ENCODE data around the gene CARMIL3.

CARMIL3 gene

DNA sequence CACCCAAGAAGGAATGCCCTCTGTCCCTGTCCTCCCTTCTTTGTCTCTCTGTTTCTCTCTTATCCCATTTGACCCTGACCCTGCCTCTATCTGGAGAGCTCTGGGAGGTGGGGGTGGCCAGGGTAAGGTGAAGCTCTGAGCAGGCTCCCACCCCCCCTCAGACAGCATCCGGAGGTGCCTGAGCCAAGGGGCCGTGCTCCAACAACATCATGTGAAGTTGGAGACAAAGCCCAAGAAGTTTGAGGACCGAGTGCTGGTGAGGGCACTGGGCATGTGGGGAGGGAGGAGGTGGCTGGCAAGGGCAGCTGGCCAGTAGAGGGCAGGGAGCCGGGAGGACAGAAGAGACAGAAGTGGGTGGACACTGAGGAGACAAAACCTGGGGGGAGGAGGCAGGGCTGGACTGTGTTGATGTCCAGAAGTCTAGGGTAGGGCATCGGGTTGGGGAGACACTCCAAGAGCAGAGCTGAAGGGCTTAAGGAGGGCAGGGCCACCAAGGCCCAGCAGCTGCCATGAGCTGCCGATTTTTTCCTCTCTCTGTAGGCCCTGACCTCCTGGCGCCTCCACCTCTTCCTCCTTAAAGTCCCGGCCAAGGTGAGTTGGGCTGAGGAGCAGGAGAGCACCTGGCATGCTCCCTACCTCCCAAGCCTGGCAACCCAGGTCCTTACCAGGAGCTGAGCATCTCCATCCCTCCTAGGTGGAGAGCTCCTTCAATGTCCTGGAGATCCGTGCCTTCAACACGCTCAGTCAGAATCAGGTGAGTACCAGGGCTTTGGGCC is 1.9 kb downstream of the CARMIL3 start:
- TF ChIP-seq GATA3 (IDR thresholded peaks at IDR 0.05; ENCODE audit: low read depth, low read length), result no peak
- no peak for TF ChIP-seq GATA2 (IDR thresholded peaks at IDR 0.05; ENCODE audit: low read depth, low read length)

DNA sequence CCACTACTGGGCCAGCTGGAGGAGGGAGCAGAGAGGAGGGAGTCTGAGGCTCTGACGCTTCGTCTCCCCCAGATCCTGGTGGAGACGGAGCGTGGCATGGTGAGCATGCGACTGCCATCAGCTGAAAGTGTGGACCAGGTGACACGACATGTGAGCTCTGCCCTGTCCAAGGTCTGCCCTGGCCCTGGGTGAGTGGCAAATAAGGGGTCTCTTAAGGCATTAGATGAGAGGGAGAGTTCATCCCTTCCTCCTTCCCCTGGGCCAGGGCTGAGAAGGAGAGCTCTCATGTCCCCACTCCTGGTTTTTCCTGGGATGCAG is 2.5 kb downstream of the CARMIL3 start:
- TF ChIP-seq GATA3 (IDR thresholded peaks at IDR 0.05; ENCODE audit: low read depth, low read length) (no peak), GATA2 (IDR thresholded peaks at IDR 0.05; ENCODE audit: low read depth, low read length) (no peak)

DNA sequence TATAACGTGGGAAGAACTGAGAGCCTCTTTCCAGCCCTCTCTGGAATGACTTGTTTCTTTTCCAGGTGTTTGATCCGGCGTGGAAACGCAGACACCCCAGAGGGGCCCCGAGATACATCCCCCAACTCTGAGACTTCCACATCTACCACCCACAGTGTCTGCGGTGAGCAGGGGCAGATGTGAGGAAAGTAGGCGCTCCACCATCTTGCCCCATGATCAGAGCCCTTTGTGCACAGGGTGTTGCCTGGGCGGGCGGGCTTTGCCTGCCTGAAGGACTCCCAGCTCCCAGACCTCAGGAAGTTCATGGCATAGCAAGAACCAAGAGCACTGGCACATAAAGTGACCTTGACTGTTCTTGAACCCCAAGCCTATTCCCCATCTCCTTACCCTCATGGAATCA is 2.8 kb downstream of the CARMIL3 start:
- TF ChIP-seq GATA3 (IDR thresholded peaks at IDR 0.05; ENCODE audit: low read depth, low read length), result no peak
- TF ChIP-seq GATA2 (IDR thresholded peaks at IDR 0.05; ENCODE audit: low read depth, low read length), result no peak

DNA sequence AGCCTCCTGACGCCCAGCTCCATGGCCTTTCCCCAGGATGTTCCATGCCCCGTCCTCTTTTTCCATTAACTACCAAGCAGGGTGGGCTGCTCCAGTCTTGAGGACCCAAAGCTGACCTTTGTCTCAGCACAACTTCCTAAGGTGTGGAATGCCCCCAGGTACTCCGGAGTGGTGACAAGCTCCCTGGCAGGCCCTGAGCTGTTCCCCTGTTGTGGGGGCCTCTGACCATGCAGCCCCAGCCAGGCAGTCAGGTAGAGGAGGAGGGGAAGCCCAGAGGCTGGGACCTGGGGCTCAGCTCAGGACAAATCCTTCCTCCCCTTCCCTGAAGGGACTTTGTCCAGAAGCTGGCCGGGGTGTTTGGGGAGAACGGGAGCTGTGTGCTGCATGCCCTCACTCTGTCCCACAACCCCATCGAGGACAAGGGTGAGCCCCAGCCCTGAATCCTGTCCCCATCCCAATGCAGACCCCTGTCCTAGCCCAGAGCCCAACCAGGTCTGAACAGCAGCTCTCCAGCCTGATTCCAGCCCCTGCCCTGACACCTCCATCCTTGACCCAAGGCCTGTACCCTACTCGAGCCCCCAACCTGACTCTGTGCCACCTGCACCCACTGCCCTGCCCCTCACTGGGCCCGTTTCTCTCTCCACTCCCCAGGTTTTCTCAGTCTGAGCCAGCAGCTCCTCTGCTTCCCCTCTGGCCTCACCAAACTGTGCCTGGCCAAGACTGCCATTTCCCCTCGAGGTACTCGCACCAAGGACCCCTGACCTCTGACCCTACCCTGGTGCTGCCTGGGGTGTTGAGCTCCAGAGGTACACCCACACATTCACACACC is 4.4 kb downstream of the CARMIL3 start:
- TF ChIP-seq GATA3 (IDR thresholded peaks at IDR 0.05; ENCODE audit: low read depth, low read length) (no peak), GATA2 (IDR thresholded peaks at IDR 0.05; ENCODE audit: low read depth, low read length) (no peak)

DNA sequence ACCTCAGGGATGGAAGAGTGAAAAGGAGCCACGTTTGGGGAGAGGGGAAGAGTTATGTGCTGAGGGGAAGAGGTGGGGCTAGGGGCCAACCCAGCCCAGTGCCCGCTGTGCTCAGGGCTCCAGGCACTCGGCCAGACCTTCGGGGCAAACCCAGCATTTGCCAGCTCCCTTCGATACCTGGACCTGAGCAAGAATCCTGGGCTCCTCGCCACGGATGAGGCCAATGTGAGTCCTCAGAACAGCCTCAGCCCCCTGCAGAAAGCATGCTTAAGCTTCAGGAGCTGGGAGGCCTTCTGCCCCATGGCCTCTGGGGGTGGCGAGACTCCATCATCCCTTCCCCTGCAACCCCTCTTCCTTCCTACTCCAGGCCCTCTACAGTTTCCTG is 5.0 kb downstream of the CARMIL3 start:
- TF ChIP-seq GATA3 (IDR thresholded peaks at IDR 0.05; ENCODE audit: low read depth, low read length) (no peak), GATA2 (IDR thresholded peaks at IDR 0.05; ENCODE audit: low read depth, low read length) (no peak)

DNA sequence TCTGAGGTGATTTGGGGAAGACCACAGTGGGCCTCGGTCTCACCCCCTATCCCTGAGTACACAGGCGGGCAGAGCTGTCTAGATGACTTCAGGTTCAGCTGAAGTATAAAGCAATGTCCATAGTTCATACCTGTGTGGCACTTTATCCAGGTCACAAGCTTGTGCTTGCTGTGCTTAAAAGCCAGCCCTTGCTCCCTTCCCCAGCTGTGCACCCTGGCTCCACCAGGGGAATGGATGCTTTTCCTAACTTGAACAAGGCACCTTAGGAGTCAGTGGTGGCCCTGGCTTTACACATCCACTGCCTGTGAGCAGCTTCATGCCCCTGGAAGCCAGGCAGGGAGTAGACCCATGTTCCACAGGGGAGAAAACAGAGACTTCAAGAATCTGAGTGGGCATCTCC is 5.5 kb downstream of the CARMIL3 start:
- TF ChIP-seq GATA3 (IDR thresholded peaks at IDR 0.05; ENCODE audit: low read depth, low read length) (no peak), GATA2 (IDR thresholded peaks at IDR 0.05; ENCODE audit: low read depth, low read length) (no peak)

DNA sequence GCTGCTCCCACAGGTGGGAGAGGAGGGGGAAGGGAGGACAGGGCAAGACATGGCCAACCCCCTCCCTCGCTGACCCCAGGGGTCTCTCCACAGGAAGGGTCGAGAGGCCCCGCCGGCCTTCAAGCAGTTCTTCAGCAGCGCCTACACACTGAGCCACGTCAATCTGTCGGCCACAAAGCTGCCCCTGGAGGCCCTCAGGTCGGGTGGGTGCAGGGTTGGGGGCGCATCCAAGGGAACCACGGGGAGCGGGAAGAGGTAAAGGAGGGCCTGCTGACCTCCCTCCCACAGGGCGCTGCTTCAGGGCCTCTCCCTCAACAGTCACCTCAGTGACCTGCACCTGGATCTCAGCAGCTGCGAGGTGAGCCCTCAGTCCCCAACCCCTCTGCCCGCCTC is 6.1 kb downstream of the CARMIL3 start:
- no peak for TF ChIP-seq GATA2 (IDR thresholded peaks at IDR 0.05; ENCODE audit: low read depth, low read length)
- TF ChIP-seq GATA3 (IDR thresholded peaks at IDR 0.05; ENCODE audit: low read depth, low read length), result no peak

DNA sequence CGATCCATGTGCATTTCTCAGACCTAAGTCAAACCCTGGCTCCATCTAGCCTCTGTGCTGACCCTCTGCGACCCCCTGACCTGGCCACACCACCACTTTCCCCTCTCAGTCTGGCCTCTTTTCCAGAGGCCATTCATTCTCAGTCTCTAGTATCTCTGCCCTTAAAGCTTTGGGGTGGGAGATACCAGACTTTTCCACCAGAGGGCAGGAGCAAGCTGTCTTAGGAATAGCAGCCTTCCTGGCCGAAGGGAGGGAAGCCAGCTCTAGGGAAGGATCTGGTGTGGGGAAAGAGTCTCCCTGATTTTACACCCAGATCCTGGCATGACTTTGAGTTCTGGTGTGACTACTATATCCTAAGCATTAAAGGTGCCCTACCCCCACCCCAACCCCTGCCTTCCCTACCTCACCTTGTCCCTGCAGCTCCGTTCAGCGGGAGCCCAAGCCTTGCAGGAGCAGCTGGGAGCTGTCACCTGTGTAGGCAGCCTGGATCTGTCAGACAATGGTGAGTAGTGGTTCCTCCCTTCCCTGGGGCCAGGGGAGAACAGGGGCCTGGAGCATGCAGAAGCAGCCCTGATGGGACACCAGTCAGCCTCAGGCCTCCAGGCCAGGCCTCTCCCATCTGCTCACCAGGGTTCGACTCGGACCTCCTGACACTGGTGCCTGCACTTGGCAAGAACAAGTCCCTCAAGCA is 6.6 kb downstream of the CARMIL3 start:
- TF ChIP-seq GATA3 (IDR thresholded peaks at IDR 0.05; ENCODE audit: low read depth, low read length), result no peak
- TF ChIP-seq GATA2 (IDR thresholded peaks at IDR 0.05; ENCODE audit: low read depth, low read length), result no peak

DNA sequence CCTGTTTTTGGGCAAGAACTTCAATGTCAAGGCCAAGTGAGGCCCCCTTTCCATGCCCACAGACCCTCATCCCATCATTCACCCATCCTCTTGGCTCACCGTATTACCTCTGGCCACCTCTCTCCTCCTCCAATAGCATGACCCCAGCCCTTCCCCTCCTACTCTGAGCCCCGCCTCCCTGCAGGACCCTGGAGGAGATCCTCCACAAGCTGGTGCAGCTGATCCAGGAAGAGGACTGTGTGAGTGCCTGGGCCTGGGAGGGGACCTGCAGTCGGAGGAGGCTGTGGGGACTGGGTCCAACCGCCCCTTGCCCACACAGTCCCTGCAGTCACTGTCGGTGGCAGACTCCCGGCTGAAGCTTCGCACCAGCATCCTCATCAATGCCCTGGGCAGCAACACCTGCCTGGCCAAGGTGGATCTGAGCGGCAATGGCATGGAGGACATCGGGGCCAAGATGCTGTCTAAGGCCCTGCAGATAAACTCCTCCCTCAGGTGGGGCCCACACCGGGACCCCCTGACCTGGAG is 7.2 kb downstream of the CARMIL3 start:
- TF ChIP-seq GATA2 (IDR thresholded peaks at IDR 0.05; ENCODE audit: low read depth, low read length) (no peak), GATA3 (IDR thresholded peaks at IDR 0.05; ENCODE audit: low read depth, low read length) (no peak)

DNA sequence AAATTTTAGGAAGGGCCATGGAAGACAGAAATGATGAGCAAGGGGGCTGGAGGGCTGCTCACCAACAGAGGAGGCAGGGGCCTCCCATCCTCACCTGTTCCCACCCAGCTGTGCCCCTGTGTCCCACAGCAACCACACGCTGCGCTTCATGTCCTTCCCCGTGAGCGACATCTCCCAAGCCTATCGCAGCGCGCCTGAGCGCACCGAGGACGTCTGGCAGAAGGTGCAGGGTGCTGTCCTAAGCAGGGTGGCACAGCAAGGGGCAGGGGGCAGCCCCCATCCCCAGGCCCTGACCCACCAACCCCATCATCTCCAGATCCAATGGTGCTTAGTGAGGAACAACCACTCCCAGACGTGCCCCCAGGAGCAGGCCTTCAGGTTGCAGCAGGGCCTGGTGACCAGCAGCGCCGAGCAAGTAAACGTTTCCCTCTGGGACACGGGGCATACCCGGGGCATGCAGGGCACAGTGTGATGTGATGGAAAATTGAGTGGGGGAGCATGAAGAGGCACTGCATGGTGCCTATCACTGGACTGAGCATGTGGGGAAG is 8.1 kb downstream of the CARMIL3 start:
- TF ChIP-seq GATA3 (IDR thresholded peaks at IDR 0.05; ENCODE audit: low read depth, low read length) (no peak), GATA2 (IDR thresholded peaks at IDR 0.05; ENCODE audit: low read depth, low read length) (no peak)

DNA sequence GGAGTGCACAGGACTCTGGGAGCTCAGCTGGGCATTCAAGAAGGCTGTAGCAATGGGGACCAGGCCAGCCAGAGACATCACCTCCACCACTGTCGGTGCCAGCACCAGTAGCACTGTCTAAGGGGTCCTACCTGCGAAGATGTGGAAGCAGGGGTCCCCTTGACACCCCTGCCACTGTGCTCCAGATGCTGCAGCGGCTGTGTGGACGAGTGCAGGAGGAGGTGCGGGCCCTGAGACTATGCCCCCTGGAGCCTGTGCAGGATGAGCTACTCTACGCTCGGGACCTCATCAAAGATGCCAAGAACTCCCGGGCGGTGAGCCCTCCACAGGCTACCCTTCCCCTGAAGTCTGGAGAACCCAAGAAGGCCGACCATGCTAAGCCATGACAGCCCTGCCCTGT is 8.6 kb downstream of the CARMIL3 start:
- TF ChIP-seq GATA3 (IDR thresholded peaks at IDR 0.05; ENCODE audit: low read depth, low read length) (no peak), GATA2 (IDR thresholded peaks at IDR 0.05; ENCODE audit: low read depth, low read length) (no peak)

DNA sequence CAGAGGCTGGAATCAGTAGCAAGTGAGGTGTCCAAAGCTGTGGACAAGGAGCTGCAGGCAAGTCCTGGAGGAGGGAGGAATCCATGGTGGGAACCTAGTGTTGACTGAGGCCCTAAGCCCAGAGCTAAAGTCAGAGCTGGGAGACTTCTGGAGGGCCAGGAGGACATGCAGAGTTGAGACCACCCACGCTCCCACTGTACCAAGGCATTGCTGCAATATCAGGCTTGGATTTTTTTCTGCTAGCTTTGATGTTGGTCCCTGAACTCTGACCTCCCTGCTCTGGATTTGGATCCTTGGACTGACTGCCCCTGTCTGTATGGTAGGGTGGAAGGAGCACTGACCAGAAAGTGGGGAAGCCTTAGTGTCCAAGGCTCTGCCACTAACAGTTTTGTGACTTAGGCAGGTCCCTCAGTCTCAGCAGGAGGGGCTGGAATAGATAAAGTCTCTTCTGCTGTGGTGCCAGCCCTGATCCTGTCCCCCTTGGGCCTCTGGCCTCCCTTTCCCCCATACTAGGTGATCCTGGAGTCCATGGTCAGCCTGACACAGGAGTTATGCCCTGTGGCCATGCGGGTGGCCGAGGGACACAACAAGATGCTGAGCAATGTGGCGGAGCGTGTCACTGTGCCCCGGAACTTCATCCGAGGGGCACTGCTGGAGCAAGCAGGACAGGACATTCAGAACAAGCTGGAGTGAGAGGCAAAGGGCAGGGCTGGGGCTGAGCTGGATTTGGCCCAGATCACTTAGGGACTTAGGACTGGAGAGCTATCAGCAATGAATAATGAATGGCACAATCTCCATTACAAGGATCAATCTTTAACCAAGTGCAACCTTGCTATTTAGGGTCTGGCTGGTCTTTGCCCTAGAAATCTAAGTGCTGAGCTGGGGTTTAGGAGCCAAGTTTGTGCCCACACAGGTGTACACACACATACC is 9.4 kb downstream of the CARMIL3 start:
- no peak for TF ChIP-seq GATA3 (IDR thresholded peaks at IDR 0.05; ENCODE audit: low read depth, low read length)
